ENCODE measurements around the gene EEF1B2. TPM values are rescaled to one million over a fixed set of nuclear protein-coding genes. Genes with fewer than 3 reads are reported as not detected.

Gene EEF1B2
- total and polyA plus RNA-seq, 2 of the 8 experiments (the other 6 are each of a cell fraction or from before 2014, with no cell fraction given): 504 to 679 TPM

DNA sequence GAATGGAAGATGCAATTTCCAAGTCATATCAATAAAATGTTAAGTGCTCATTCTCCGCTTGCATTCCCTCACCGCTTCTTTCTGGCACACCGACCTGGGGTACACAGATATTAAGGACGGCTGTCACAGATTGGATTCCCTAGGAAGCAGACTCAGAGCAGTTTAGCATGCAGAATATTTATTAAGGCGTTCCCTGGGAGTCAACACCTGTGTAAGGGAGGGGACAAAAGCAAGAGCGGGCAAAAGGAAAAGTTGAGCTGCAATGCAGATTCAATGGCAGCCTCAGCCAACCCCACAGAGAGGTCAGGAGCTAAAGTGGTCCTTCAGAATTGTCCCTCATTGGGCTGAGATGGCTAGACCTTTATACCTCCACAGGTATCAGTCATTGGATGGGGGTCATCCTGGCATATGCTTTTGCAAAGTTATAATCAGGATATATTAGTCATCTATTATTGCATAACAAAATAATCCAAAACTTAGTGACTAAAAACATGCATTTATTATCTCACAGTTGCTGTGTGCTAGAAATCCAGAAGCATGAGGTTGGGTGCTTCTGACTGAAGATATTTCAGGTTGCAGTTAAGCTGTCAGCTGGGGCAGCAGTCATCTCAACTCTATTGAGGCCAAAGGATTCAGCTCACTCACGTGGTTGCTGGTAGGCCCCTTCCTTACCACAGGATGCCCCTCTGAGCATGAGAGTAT lies 46.7 kb upstream of the EEF1B2 start (continued):
- TF ChIP-seq, protein P1, sequence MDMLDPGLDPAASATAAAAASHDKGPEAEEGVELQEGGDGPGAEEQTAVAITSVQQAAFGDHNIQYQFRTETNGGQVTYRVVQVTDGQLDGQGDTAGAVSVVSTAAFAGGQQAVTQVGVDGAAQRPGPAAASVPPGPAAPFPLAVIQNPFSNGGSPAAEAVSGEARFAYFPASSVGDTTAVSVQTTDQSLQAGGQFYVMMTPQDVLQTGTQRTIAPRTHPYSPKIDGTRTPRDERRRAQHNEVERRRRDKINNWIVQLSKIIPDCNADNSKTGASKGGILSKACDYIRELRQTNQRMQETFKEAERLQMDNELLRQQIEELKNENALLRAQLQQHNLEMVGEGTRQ (IDR thresholded peaks at IDR 0.05; ENCODE audit: low read length): no peak
- no peak for TF ChIP-seq SIN3A (conservative IDR thresholded peaks at IDR 0.05 in 1 of 2, IDR thresholded peaks at IDR 0.05 in 1 of 2; ENCODE audit: low read depth in 1 of 2, low read length in 2 of 2)

All from H1 (cell line).